ENCODE measurements around the gene MAPK11.

Gene MAPK11

GRCh38 chr22:50308986-50309600 is 38.9 kb upstream of the MAPK11 start:
- peak in 1 of 10 donors; percentile 87 for DNase-seq
- intact Hi-C loops (cut with DNase I), result loop anchor here (2.0 kb wide), 1 partner anchor 18 kb away; the partner anchor contains the start of gene DENND6B

GRCh38 chr22:50308597-50308935 is 38.4 kb upstream of the MAPK11 start:
- peak in 4 of 10 donors; percentile 50 to 95 (median 54) for DNase-seq
- intact Hi-C loops (cut with DNase I), result loop anchor here (2.0 kb wide), 1 partner anchor 18 kb away; the partner anchor contains the start of gene DENND6B

DNA sequence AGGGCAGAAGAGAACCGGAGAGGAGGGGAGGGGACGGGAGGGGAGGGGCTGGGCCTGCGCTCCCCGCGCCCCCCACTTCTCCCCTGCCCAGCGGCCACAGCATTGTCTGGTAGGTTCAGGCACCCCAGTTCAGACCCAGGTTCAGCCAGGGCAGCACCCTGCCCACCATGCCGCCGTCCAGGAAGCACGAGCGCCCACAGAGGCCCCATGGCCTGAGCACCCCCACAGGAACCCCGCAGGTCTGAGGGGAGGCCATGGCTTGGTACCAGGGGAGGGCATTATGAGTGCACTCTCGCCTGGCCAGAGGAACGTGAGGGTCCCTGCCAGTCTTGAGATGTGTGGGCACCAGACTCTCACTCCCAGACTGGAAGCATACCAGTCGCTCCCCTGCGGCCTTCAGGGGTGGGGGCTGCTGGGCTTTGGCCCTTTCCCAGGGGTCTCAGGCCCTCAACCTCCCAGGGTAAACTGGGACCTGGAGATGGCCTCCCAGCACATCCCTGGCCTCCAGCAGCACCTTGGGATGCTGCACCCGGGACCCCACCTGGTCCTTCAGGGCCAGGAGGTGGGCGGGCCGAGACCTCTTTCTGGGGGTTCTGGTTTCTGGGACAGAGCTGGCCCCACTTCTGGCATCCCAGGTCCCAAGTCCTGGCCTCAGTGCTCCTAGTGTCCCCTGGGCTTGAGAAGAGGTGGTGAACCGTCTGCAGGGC is 37.9 kb upstream of the MAPK11 start:
- intact Hi-C loops (cut with DNase I), result loop anchor here (2.0 kb wide), 1 partner anchor 19 kb away; the partner anchor contains the start of gene DENND6B
- no peak for DNase-seq

- intact Hi-C loops (cut with DNase I), result no loop called here
- DNase-seq, result peak; percentile 55 to 97 (median 82)
These were observed 36.9 kb upstream of the MAPK11 start, which contains the start of gene PLXNB2 for GRCh38 chr22:50306753-50307749. PLXNB2 (minus strand) TSS chr22:50307646; CDS start chr22:50290584, 17,062 bp downstream.

DNA sequence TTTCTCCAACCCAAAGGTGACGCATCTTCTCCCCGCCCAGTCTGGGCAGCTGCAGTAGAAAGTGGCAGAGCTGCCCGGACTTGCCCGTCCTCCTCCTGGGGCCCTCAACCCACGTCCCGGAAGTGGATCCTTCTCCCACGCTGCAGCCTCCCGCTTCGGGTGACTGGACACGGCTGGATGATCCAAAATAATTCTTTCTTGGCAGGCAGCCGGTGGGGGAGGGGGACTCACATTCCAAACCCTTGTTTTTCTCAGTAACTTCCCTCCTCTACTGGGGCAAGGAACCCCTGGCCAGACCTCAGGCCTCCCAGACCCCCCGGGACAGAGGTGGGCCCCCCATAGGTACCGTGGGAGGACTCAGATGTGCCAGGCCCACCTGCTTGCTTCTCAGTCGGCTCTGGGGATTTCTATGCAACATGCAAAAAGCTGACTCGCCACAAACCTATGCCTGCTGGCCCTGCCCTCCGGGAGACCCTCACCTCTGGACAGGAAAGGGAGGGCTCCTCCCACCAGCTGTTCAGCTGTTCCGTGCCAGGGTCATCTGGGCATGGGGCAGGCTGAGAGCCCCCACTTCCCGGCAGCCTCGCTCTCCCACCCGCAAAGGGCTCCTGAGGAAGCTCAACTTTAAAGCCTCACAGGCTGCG is 35.9 kb upstream of the MAPK11 start:
- intact Hi-C loops (cut with DNase I), result no loop called here
- peak in 9 of 10 donors; percentile 50 to 95 (median 76) for DNase-seq

DNA sequence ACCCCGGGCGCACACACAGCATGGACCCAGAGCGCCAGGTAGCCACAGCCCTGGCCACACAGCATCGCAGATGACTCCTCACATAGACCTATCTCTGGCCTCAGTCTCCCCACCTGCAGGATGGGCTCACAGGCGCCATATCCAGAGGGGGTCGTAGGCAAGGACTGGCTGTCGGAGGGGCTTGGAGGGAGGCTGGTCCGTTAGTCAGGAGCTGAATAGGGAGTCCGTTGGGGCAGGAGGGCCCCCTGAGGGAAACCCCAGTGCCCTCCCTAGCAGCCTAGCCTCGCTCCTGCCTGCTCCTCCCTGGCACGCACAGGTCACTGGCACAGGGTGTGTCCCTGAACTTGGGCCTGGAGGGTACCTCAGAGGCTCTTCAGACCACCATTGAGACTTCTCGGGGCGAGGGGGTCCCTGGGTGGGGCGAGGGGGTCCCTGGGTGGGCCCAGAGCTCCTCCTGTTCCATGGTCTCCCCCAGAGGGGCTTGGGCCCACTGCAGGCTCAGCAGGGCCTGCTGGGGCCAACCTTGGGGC is 35.3 kb upstream of the MAPK11 start:
- no peak for DNase-seq
- intact Hi-C loops (cut with DNase I), result no loop called here

- peak in 2 of 10 donors; percentile 59 to 68 for DNase-seq
- intact Hi-C loops (cut with DNase I), result no loop called here
These were observed 34.6 kb upstream of the MAPK11 start for GRCh38 chr22:50304528-50305392.

DNA sequence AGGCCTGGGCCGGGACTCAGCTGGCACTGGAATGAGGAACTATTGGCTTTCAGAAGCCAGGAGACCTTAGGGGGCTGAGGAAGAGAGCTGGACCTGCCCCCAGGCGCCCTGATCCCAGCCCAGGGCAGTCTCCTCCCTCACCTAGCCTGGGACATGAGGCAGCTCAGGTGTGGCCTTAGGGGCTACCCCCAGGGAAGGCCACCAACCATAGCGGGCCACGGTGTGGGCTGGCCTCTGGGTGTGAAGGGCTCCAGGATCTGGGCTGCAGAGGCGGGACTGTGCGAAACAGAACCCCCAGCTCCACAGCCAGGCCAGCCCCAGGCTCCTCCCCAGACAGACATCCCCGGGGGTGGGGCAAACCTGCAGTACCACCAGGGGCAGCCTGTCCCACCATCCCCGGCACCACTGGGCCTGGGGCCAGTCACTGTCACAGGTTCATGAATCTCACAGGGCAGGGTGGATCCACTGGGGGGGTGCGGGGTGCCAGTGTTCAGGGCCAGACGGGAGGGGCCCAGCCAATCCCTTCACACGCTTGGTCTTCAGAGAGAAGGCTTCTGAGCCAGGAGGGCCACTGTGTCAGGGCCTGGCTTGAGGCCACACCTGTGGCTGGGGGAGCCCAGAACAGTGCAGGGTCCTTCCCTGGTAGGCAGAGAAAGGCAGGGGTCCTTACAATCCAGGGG is 33.8 kb upstream of the MAPK11 start:
- DNase-seq, result no peak
- intact Hi-C loops (cut with DNase I), result no loop called here

- no peak for DNase-seq
These were observed 33.3 kb upstream of the MAPK11 start for GRCh38 chr22:50303515-50303847.

GRCh38 chr22:50302564-50302963 is 32.4 kb upstream of the MAPK11 start:
- intact Hi-C loops (cut with DNase I), result no loop called here
- DNase-seq, result no peak

More at GRCh38 chr22:50303515-50303847, 33.3 kb upstream of the MAPK11 start:
- intact Hi-C loops (cut with DNase I), result no loop called here

DNA sequence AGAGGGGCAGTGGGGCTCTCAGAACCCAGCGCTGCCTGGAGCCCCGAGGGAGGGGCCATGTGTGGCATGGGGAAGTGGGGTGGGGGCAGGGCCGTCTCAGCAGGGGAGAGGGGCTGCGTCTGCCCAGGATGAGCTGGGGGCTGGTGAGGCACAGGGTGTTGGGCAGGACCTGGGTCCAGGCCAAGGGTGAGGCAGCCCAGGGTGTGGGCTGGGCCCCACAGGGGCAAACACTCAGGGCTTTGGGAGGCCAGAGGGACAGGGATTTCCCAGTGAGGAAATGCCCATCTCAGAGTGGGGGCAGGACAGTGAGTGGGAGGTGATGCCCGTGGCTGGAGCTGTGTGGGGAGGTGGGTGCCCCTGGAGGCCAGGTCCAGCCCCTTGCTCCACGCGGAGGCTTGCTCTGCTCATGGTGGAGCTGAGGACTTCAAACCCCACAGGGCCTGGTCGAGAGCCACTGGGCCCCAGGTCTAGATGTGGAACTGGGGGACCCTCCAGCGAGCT is 31.9 kb upstream of the MAPK11 start:
- intact Hi-C loops (cut with DNase I), result no loop called here
- DNase-seq, result no peak

- intact Hi-C loops (cut with DNase I), result no loop called here
- no peak for DNase-seq
These were observed 31.4 kb upstream of the MAPK11 start for GRCh38 chr22:50301581-50301991.

GRCh38 chr22:50300620-50301257 is 30.6 kb upstream of the MAPK11 start:
- DNase-seq, result no peak
- intact Hi-C loops (cut with DNase I), result no loop called here

DNA sequence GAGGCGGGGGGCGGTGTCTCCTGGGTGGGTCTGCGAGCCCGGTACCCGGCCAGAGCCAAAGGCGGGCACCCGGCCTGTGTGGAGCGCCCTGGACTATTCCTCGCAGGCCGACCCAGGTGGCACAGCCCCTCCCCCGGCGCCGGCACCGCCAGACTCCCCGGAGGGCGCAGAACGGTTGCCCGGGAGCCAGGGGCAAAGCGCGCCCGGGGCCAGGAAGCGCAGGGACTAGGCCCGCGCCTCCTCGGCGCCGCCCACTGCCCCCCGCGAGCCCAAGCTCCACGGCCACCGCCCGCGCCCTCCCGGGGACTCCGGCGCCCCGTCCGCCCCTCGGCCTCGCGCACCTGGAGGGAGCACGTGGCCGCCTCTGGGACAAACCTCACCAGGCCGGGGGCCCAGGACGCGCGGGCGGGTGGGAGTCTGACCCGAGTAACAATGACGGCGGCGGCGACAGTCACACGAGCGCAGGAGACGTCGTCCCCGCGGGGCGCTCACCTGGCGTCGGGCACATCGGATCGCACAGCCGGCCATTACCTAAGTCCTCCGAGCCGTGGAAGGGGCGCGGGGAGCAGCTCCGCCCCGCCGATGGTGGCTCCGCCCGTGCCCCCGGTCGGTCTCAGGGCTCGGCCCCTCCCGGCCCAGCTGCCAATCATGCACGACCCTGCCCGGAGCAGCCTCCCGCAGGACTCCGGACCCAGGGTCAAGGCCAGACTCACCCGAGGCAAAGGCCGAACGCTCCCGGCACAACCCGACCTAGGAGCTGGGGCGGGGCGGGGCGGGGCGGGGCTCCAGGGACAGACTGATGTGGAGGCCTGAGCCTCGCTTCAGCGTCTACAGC is 29.8 kb upstream of the MAPK11 start:
- no peak for DNase-seq
- intact Hi-C loops (cut with DNase I), result no loop called here

GRCh38 chr22:50298937-50299784 is 29.0 kb upstream of the MAPK11 start:
- peak in 1 of 10 donors; percentile 35 for DNase-seq
- intact Hi-C loops (cut with DNase I), result no loop called here

DNA sequence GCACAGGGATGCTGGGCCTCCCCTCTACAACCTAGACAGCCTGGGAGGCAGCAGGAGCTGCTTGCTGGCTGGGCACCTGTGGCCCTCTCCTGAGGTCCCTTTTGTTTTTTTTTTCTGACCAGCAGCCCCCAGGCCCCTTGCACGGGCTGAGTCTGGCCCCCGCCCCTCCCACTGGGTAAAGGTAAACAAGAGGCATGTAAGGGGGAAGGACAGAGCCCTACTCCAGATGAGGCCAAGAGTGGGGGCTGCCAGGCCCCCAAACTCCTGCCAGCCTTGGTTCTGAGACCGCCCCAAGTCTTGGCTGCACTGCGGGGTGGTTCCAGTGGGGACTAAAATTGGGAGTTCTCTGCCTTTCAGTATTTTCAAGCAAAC is 28.1 kb upstream of the MAPK11 start:
- intact Hi-C loops (cut with DNase I), result no loop called here
- DNase-seq, result no peak
